OCI-LY7 (cell line): ENCODE results near the gene GMPR2. TPM values are rescaled to one million over a fixed set of nuclear protein-coding genes. Genes with fewer than 3 reads are reported as not detected.

Experiments
- BruUV-seq: library from RNA; stranded (reverse); fragments of 400-500 nt; replicated peaks from 2 replicates; lab custom pipeline; 2021; lab: Mats Ljungman, UMichigan
- CTCF ChIA-PET: fragments of 300-600 bp; sonication (Branson Sonifier 250); formaldehyde crosslinking; loops from one replicate; lab custom pipeline; 2022; ENCODE audit warnings: antibody characterized with exemption; ENCODE audit not compliant: unreplicated experiment; lab: Charles Lee
- POLR2A ChIA-PET: fragments of 300-600 bp; sonication (Branson Sonifier 250); formaldehyde crosslinking; loops from one replicate; lab custom pipeline; 2022; ENCODE audit warnings: antibody characterized with exemption; lab: Charles Lee
- DNase-seq: peaks from one replicate; pipeline ENCODE4 v3.0.0-alpha.2; 2015; ENCODE audit warnings: low spot score
- H2AFZ ChIP-seq: fragments of 200-600 bp; sonication (generic), shearing (Covaris generic); 2 replicates; pipeline ENCODE4 v1.6.1; 2014; ENCODE audit warnings: mild to moderate bottlenecking, antibody characterized with exemption, low read length, moderate library complexity
- H3K27ac ChIP-seq: fragments of 200-600 bp; sonication (generic); 2 replicates; pipeline ENCODE4 v1.5.1; 2014; ENCODE audit warnings: mixed run types, low read depth, mild to moderate bottlenecking, moderate library complexity, low read length, inconsistent platforms; ENCODE audit not compliant: poor library complexity, severe bottlenecking
- H3K36me3 ChIP-seq: fragments of 200-600 bp; sonication (generic); 2 replicates; pipeline ENCODE4 v1.6.1; 2014; ENCODE audit warnings: mild to moderate bottlenecking, antibody characterized with exemption, low read length, moderate library complexity, mixed read lengths; ENCODE audit not compliant: insufficient read depth
- H3K4me1 ChIP-seq: fragments of 200-600 bp; sonication (generic); 2 replicates; pipeline ENCODE4 v1.5.1; 2014; ENCODE audit warnings: mild to moderate bottlenecking, low read length; ENCODE audit not compliant: insufficient read depth, poor library complexity, severe bottlenecking
- H3K4me2 ChIP-seq: fragments of 200-600 bp; sonication (generic); 2 replicates; pipeline ENCODE4 v1.6.1; 2014; ENCODE audit warnings: mild to moderate bottlenecking, low read length
- H3K4me3 ChIP-seq: fragments of 200-600 bp; sonication (generic); 2 replicates; pipeline ENCODE4 v1.5.1; 2014; ENCODE audit warnings: mild to moderate bottlenecking, low read depth, low read length; ENCODE audit not compliant: poor library complexity, severe bottlenecking
- H3K79me2 ChIP-seq: fragments of 200-600 bp; sonication (generic); 2 replicates; pipeline ENCODE4 v1.6.1; 2016; ENCODE audit warnings: low read depth, mild to moderate bottlenecking, low read length, moderate library complexity, mixed read lengths; ENCODE audit not compliant: insufficient read depth
- H3K9me2 ChIP-seq: fragments of 200-600 bp; sonication (generic); 2 replicates; pipeline ENCODE4 v1.6.1; 2016; ENCODE audit warnings: mild to moderate bottlenecking, low read length, mixed read lengths; ENCODE audit not compliant: insufficient read depth
- H3K9me3 ChIP-seq: fragments of 200-600 bp; sonication (generic); 2 replicates; pipeline ENCODE4 v1.6.1; 2014; ENCODE audit warnings: mild to moderate bottlenecking, mixed run types, low read length, mixed read lengths
- H4K20me1 ChIP-seq: fragments of 200-600 bp; sonication (generic); 2 replicates; pipeline ENCODE4 v1.6.1; 2014; ENCODE audit warnings: mild to moderate bottlenecking, antibody characterized with exemption, low read length, moderate library complexity, mixed read lengths; ENCODE audit not compliant: insufficient read depth
- EZH2phosphoT487 ChIP-seq: fragments of 200-600 bp; sonication (generic); IDR thresholded peaks from 2 replicates; pipeline ENCODE4 v1.6.1; 2018; ENCODE audit warnings: low read depth, borderline replicate concordance, mild to moderate bottlenecking, mixed run types, antibody characterized with exemption, low read length, moderate library complexity, mixed read lengths
- intact Hi-C: fragments of 100-400 bp; cut with micrococcal nuclease; formaldehyde crosslinking; loops from one replicate; pipeline ENCODE4 v1.10.0; 2022; ENCODE audit not compliant: unreplicated experiment
- total RNA-seq, 2 experiments: library from RNA; depleted of rRNA in 1 of 2; stranded (reverse); fragments of >200 nt in 1 of 2; shearing (Covaris generic) in 1 of 2; gene quantifications; 2 replicates each; pipeline ENCODE4 v1.2.3, GENCODE V29; 2014 to 2022
- TF ChIP-seq, protein P1 (sequence below): fragments of 200-600 bp; sonication (generic); conservative IDR thresholded peaks from 2 replicates; pipeline ENCODE4 v1.5.1; 2014; ENCODE audit warnings: mild to moderate bottlenecking, antibody characterized with exemption, low read length, moderate library complexity, mixed read lengths

GMPR2 gene
- total RNA-seq, 2 experiments from 2014 or later: 51.4 to 62.3 TPM

DNA sequence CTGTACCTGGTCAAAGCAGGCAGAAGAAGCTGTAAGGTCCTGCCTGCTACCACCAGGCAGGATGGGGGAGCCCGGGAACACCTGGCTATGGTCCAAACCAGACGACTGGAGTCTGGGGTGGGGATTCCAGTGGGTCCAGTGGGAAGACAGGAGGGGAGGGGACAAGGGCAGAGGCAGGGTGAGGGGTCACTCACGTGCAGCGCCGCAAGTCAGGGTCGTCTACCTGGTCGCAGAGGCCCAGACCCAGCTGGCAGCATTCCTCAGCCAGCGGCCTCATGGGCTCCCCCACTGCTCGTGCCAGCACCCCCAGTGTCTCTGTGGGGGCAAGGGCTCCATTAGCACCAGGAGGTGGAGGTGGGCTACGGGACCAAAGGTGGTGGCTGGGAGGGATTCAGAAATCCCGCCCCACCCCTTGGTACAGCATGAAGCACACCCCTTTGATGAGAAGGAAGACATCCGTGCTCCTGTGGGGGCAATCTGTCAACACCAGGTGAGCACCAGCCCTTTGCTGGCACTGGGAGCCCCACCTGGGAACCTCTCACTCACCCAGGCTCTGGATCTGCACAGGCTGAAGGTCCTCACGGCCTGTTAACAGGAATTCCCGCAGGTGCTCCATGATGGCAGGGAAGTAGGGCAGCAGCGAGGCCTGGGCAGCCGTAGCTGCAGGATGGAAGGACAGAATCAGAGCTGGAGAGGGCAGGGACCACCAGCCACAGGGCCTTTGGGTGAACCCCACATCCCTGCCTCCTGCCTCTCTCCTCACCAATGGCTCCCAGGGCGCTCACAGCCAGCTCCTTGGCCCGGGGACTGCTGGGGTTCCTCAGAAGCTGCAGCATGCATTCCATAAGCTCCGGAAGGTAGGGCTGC is 48.4 kb upstream of the GMPR2 start:
- H3K4me1 ChIP-seq: peaks cover 15% of the 10 kb centered on the region
- ChIA-PET POLR2A (interaction anchor here (0.7 kb wide), 1 partner anchor 261 kb away, joined by 3 read pairs; no protein-coding TSS in a partner anchor), CTCF (no interaction called here)
- no peaks in the 10 kb centered on the region for H4K20me1 ChIP-seq
- no peak overlapping the region for H3K27ac ChIP-seq
- BruUV-seq: no TSS peak
- intact Hi-C loops: no loop called here
- H3K9me2 ChIP-seq: no peaks in the 10 kb centered on the region
- TF ChIP-seq, protein P1, sequence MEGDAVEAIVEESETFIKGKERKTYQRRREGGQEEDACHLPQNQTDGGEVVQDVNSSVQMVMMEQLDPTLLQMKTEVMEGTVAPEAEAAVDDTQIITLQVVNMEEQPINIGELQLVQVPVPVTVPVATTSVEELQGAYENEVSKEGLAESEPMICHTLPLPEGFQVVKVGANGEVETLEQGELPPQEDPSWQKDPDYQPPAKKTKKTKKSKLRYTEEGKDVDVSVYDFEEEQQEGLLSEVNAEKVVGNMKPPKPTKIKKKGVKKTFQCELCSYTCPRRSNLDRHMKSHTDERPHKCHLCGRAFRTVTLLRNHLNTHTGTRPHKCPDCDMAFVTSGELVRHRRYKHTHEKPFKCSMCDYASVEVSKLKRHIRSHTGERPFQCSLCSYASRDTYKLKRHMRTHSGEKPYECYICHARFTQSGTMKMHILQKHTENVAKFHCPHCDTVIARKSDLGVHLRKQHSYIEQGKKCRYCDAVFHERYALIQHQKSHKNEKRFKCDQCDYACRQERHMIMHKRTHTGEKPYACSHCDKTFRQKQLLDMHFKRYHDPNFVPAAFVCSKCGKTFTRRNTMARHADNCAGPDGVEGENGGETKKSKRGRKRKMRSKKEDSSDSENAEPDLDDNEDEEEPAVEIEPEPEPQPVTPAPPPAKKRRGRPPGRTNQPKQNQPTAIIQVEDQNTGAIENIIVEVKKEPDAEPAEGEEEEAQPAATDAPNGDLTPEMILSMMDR: no peak
- TF ChIP-seq EZH2phosphoT487: no peak
- no peak overlapping the region for H2AFZ ChIP-seq
- DNase-seq: no peak
- H3K36me3 ChIP-seq: peaks cover 74% of the 10 kb centered on the region
- no peak overlapping the region for H3K4me2 ChIP-seq
- H3K9me3 ChIP-seq: no peaks in the 10 kb centered on the region
- no peak overlapping the region for H3K4me3 ChIP-seq
- H3K79me2 ChIP-seq: peaks cover 11% of the 10 kb centered on the region; the same call in 1 of the 2 replicates

DNA sequence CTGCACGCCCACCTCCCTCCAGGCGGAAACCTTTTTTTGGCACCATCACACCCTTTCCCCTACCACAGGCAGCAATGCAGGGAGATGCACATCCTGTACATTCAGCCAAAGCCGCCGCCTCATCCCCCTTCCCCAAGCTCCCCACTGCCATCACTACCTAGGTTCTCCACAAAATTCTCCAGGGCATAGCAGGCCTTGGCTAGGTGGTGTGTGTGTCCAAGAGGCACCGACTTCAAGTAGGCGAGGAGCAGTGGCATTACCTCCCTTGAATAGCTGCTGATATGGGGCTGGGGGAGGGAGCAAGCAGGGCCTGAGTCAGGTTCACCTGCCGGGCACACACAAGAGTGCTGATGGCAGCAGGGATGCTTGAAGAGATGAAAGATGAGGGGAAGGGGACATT is 47.7 kb upstream of the GMPR2 start:
- Histone ChIP-seq H3K4me3 (no peak overlapping the region), H3K79me2 (peaks cover 11% of the 10 kb centered on the region; the same call in 1 of the 2 replicates), H3K27ac (no peak overlapping the region), H3K36me3 (peaks cover 70% of the 10 kb centered on the region), H2AFZ (no peak overlapping the region), H3K9me3 (no peaks in the 10 kb centered on the region), H3K4me2 (no peak overlapping the region), H4K20me1 (no peaks in the 10 kb centered on the region), H3K9me2 (no peaks in the 10 kb centered on the region), H3K4me1 (peaks cover 16% of the 10 kb centered on the region)
- intact Hi-C loops: no loop called here
- TF ChIP-seq, protein P1: no peak
- no peak for TF ChIP-seq EZH2phosphoT487
- ChIA-PET POLR2A (no interaction called here), CTCF (no interaction called here)
- BruUV-seq: no TSS peak
- no peak for DNase-seq

DNA sequence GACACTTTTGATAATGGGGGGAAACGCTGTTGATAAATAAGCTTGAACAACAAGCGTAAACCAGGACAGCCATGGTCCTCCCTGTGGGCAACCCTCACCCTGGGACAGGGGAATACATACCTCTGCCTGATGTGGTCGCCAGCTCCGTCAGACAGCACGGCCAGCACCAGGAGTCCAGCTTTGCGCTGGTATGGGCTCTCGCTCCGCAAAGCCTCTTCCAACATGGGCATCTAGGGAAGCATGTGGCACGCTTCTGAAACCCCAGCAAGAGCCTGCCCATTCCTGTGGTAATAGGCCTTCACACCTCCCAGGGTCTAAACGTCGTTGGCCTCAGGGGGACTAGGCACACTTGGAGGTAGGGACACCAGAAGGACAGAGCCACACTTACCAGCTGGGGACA is 47.0 kb upstream of the GMPR2 start:
- no peaks in the 10 kb centered on the region for H4K20me1 ChIP-seq
- no peak overlapping the region for H3K4me2 ChIP-seq
- no peak overlapping the region for H2AFZ ChIP-seq
- ChIA-PET CTCF (no interaction called here), POLR2A (interaction anchor here (0.9 kb wide), 1 partner anchor 26 kb away, joined by 4 read pairs; no protein-coding TSS in a partner anchor)
- no peaks in the 10 kb centered on the region for H3K9me3 ChIP-seq
- BruUV-seq: no TSS peak
- TF ChIP-seq, protein P1: no peak
- no peak for TF ChIP-seq EZH2phosphoT487
- H3K9me2 ChIP-seq: no peaks in the 10 kb centered on the region
- H3K4me1 ChIP-seq: peaks cover 16% of the 10 kb centered on the region
- no peak for DNase-seq
- peaks cover 11% of the 10 kb centered on the region; the same call in 1 of the 2 replicates for H3K79me2 ChIP-seq
- intact Hi-C loops: no loop called here
- no peak overlapping the region for H3K4me3 ChIP-seq
- peaks cover 67% of the 10 kb centered on the region for H3K36me3 ChIP-seq
- H3K27ac ChIP-seq: no peak overlapping the region
